Left renal pelvis (tissue), 4 donors: ENCODE measurements around the gene MYOZ3. TPM values are rescaled to one million over a fixed set of nuclear protein-coding genes. Genes with fewer than 3 reads are reported as not detected.

ENCODE experiments used
- DNase-seq, 4 donors: peaks; one replicate each; pipeline ENCODE4 v3.0.0-alpha.2; 2013; ENCODE audit warnings: low read depth in 4 of 4, low spot score in 3 of 4
- polyA plus RNA-seq, 4 donors: library from polyadenylated mRNA; unstranded; fragments of 120-200 nt; gene quantifications; one replicate each; pipeline ENCODE4 v1.2.1, GENCODE V29; 2013; ENCODE audit not compliant: insufficient read length in 4 of 4

MYOZ3 gene
- polyA plus RNA-seq, 4 donors = 5.7 to 10.3 (median 6.3) TPM

DNA sequence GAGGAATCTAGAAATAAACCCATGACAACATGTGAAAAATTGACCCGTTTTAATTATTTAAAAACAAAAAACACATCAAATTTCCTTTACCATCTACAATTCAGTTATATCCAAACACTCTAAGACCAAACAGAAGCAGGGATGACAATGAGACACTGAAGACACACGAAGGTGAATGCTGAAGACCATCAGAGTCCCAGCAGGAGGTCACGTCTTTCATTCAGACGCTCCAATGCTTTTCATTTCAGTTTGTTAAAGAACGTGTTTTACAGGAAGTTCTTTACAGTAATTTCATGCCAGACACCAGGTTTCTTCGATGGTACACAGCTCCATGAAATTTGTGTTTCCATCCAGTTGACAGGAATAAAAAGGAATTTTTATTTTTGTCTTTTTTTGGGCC lies 29.7 kb downstream of the MYOZ3 start:
- DNase-seq = no peak

DNA sequence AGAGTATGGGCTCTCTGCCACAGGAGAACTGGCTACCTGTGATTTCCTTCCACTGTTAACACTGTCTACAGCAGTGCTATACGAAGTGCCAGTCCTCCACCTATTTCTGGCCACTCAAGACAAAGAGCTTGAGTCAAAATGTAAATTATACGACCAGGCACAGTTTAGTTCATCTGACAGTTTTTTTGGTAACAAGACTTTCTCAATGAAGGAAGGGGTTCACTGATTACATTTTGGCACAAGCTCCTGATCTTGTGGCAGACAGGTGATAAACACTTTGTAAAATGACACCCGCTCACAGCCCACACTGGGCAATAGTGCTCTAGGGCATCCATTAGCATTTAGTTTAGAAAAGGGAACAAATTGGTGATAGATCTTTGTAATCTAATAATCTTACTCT lies 31.2 kb downstream of the MYOZ3 start:
- DNase-seq = no peak

DNA sequence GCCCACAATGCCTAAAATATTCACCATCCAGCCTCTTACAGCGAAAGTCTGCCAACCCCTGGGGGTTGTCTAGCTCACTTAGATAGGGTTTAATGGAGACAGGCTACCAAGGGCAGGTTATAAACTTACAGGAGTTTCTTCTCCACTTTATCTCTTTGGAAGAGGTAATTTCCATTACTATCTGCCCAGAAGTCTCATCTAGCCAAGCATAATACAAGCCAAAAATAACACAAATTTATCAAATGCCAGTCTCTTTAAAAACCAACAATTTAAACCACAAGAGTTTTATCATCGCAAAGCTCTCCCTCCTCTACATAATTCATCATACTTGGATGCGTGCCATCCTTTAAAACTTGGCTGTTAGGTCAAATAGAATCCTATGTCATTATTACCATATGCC lies 33.6 kb downstream of the MYOZ3 start:
- no peak for DNase-seq

DNA sequence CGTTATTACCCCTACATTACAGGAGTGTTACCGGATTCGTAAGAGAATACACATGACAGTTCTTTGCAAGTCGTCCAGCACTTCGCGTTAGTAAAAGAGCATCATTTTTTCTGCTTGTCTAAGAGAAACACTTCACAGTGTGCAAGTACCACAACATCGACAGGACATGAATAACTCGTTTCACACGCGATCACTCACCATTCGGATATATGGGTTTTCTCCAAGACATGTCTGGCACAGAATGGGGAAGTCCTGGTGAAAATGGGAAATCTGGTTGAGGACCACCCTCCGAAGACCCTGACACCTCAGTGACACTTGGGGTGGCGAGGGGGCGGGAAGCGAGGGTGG lies 39.2 kb downstream of the MYOZ3 start:
- DNase-seq = no peak

DNA sequence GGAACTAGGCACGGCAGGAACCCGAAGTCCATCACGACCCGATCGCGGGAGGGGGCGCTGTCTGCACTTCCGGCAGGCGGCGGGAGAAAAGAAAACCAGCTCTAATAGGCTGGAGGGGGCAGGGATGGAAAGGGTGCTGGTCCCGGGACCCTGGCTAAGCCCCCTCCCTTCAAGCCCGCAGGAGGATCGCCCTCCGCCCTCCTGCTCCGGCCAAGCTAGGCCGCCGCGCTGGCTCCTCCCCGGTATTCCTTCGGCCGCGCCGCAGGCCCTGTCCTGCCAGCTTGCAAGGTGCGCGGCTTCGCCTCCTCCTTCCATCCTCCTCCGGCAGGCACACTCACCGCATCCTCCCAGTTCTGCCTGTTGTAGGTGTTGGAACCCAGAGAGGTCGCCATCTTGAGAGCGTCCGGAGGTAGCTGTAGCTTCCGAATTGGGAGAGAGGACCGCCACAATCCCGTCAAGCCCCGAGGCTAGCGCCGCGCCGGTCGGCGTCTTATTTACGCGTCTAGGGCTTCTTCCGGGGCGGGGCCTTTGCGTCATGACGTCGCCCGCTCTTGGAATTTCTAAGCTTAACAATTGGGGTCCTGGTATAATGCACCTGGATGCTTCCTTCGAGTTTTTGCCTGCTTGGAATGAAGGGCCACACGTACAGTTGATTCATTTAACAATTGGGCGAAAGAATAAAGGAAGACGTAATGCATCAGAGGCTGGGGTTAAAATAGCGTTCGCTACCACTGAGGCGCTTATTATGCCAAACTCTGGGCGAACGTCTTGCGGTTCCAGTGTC lies 39.7 kb downstream of the MYOZ3 start, which contains the start of gene RBM22:
Gene RBM22, minus strand, starts transcription at position 469 of the 784 bp plus-strand sequence. Its CDS starts 77 bp downstream, at position 392.
- peak; percentile 86 to 89 (median 87) for DNase-seq

DNA sequence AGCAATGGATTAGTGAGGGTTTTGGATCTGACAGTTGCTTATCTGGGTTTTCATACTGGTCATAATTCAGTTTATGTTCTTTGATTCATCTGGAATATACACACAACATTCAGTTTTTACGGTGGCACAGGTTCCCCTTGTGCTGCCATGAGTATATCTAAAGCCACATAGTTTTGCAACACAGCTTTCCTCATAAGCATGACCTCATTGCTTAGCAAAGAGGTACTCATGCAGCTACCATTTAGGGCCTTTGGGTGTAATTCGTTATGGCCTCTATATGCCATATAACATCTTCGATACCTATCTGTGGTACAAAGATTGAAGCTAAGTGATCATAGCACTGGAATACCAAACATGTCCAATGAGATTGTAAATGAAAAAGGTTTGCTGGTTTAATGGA lies 42.7 kb downstream of the MYOZ3 start:
- no peak for DNase-seq

DNA sequence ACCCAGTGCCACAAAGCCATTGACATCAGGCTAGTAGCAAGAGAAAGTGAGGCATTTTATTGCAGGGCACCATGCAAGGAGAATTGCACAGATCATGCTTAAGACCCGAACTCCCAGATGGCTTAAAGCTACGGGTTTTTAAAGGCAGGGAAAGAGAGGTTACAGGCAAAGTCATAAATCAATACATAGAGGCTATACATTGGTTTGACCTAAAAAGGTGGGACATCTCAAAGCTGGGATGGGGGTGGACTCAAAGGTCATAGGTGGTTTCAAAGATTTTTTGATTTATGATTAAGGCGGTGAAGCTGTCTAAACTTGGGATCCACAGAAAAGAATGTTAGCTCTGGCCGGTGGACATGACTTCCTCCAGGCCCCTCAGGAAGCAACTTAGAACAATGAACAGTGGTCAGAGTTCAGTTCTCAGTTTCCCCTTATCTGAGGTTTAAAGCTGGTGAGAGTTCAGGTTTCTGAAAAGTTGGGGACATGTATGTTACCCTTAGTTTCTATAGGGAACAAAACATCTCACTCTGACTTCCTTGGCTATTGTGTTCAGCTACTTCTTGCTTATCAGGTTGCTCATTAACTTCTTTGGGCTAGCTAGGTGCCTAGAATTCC lies 45.8 kb downstream of the MYOZ3 start:
- no peak for DNase-seq

DNA sequence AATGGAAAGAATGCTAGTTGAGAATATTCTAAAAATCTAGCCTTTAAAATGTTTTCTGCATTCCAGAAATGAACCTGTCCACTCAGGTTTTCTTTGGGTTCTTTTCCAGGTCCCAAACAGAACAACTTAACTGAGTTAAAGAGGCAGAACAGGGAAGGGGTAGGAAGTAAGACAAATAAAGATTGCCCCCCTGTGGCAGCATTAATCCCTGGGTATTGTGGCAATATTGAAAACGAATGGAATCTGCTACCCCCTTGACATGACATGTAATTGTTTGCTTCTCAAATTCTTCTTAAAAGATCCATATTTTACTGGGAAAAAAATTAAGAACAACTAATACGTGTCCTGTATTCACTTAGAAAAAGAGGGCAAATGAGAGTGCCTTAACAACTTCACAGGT lies 49.1 kb downstream of the MYOZ3 start:
- no peak for DNase-seq

DNA sequence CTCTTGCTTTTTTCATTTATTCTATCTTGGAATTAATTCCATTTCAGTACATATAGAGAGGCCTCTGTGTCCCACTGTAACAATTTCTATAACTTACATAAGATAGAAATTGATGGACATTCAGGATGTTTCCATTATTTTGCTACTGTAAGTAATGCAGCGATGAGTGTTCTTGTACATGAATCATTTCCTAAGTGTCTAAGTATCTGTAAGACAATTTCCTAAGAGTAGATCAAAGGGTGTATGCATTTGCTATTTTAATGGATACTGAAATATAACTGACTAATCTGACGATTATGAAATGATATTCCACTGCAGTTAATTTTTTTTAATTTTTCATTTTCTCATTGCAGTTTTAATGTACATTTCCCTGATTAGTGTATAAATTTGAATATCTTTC lies 62.8 kb downstream of the MYOZ3 start:
- no peak for DNase-seq

Other genes starting within 250 kb of the MYOZ3 start
- 100 to 1,000 TPM; 139 to 321 (median 277) TPM for gene CD74, start 248.3 kb upstream of the MYOZ3 start, polyA plus RNA-seq
- 1,000 to 10,000 TPM; 1,813 to 1,980 (median 1,872) TPM for gene RPS14, start 211.5 kb upstream of the MYOZ3 start, polyA plus RNA-seq
- gene NDST1, start 153.1 kb upstream of the MYOZ3 start, polyA plus RNA-seq = 10 to 100 TPM; 51.8 to 70.0 (median 52.9) TPM
- gene SYNPO, start 20.6 kb upstream of the MYOZ3 start, polyA plus RNA-seq = 100 to 1,000 TPM in 2 of 4 donors, 10 to 100 TPM in 2; 26.7 to 106 (median 99.3) TPM
- gene RBM22, start 39.8 kb downstream of the MYOZ3 start, polyA plus RNA-seq = 10 to 100 TPM; 67.4 to 85.3 (median 80.4) TPM
- 10 to 100 TPM; 55.2 to 69.3 (median 64.9) TPM for gene DCTN4, start 97.8 kb downstream of the MYOZ3 start, polyA plus RNA-seq
- gene SMIM3, start 117.5 kb downstream of the MYOZ3 start, polyA plus RNA-seq = 10 to 100 TPM; 21.7 to 37.3 (median 24.8) TPM
- gene IRGM, start 185.3 kb downstream of the MYOZ3 start, polyA plus RNA-seq = 1 to 10 TPM in 1 of 4 donors, under 1 TPM in 3; 0.31 to 1.3 (median 0.73) TPM
- gene ZNF300, start 243.7 kb downstream of the MYOZ3 start, polyA plus RNA-seq = 10 to 100 TPM; 32.5 to 54.1 (median 39.7) TPM